K562 (cell line): ENCODE measurements around the gene PRPF6. TPM values are rescaled to one million over a fixed set of nuclear protein-coding genes. Genes with fewer than 3 reads are reported as not detected.

Source experiments
- ATF7 ChIP-seq: fragments of 450-650 bp; IDR thresholded peaks from 2 replicates; pipeline ENCODE4 v1.7.1; 2014; ENCODE audit warnings: mild to moderate bottlenecking, moderate library complexity
- FOSL1 ChIP-seq: fragments of 200-800 bp; sonication (Bioruptor generic); conservative IDR thresholded peaks from 2 replicates; pipeline ENCODE4 v1.6.1; 2016; ENCODE audit warnings: missing genetic modification characterization, missing compliant biosample characterization
- JUND ChIP-seq, 2 experiments: IDR thresholded peaks; 2 replicates in 1 of 2; 3 replicates in 1 of 2; pipeline ENCODE4 v1.6.1; 2011; ENCODE audit warnings: borderline replicate concordance in 2 of 2, low read depth in 2 of 2, low read length in 2 of 2, improper control_type of control experiment in 1 of 2, missing biosample characterization in 1 of 2, missing genetic modification characterization in 1 of 2, missing genetic modification reagents in 1 of 2
- MYNN ChIP-seq, 2 experiments: sonication (generic); formaldehyde crosslinking in 1 of 2; IDR thresholded peaks; 2 replicates each; pipeline versions ENCODE4 v1.5.0 to v1.6.1; 2016 to 2020; ENCODE audit warnings: antibody characterized with exemption in 1 of 2, missing genetic modification reagents in 1 of 2
- POLR2G ChIP-seq: fragments of 200-400 bp; formaldehyde crosslinking; IDR thresholded peaks from 2 replicates; pipeline ENCODE4 v1.6.1; 2017; ENCODE audit warnings: low read depth, mild to moderate bottlenecking, antibody characterized with exemption, low read length, moderate library complexity
- RNF2 ChIP-seq: sonication (generic); IDR thresholded peaks from 2 replicates; pipeline ENCODE4 v1.6.1; 2016
- ZNF175 ChIP-seq: fragments of 200-800 bp; sonication (Bioruptor generic); IDR thresholded peaks from 2 replicates; pipeline ENCODE4 v1.6.1; 2016; ENCODE audit warnings: low read depth, mild to moderate bottlenecking, missing genetic modification characterization, missing compliant biosample characterization
- ZNF507 ChIP-seq: conservative IDR thresholded peaks from 2 replicates; pipeline ENCODE4 v1.6.1; 2017; ENCODE audit warnings: missing genetic modification characterization, missing compliant biosample characterization
- ZNF583 ChIP-seq: fragments of 250-450 bp; sonication (Bioruptor Pico); IDR thresholded peaks from 2 replicates; pipeline ENCODE4 v1.4.0; 2020
- polyA plus RNA-seq, 8 experiments: library from polyadenylated mRNA; depleted of rRNA in 4 of 8; stranded (reverse) in 5 of 8; unstranded in 3 of 8; fragments of >200 nt; fragmentation: Nextera tagmentation in 2 of 8; fragmentation: Illumina TruSeq in 1 of 8; extraction: Ambion mirVana in 2 of 8; extraction: Trizol in 1 of 8; gene quantifications; 2 replicates each; pipeline versions ENCODE4 v1.2.1 to v1.2.3, GENCODE V29; 2011 to 2014; ENCODE audit warnings: inconsistent platforms in 1 of 8, missing spikeins in 1 of 8
- total RNA-seq, 7 experiments: library from RNA; depleted of rRNA in 6 of 7; stranded (reverse); fragments of >200 nt in 6 of 7; fragmentation: Illumina TruSeq in 2 of 7; extraction: Trizol in 2 of 7; gene quantifications; 2 replicates each; pipeline versions ENCODE4 v1.2.1 to v1.2.3, GENCODE V29; 2011 to 2021; ENCODE audit warnings: low replicate concordance in 1 of 7
- TF ChIP-seq, protein P1 (sequence below), 2 experiments: fragments of 450-650 bp in 1 of 2; IDR thresholded peaks; 2 replicates each; pipeline ENCODE4 v1.6.1; 2011 to 2017; ENCODE audit warnings: low read depth in 2 of 2, antibody characterized with exemption in 1 of 2, borderline replicate concordance in 1 of 2, low read length in 1 of 2, mild to moderate bottlenecking in 1 of 2, mixed read lengths in 1 of 2; ENCODE audit not compliant: control insufficient read depth in 1 of 2
- TF ChIP-seq, protein P2 (sequence below): fragments of 450-650 bp; formaldehyde crosslinking; IDR thresholded peaks from 2 replicates; pipeline ENCODE4 v1.4.0; 2020; ENCODE audit warnings: mild to moderate bottlenecking, mixed read lengths
- TF ChIP-seq, protein P3 (sequence below): fragments of 250-450 bp; sonication (Bioruptor Pico); IDR thresholded peaks from 2 replicates; pipeline ENCODE4 v1.4.0; 2020; ENCODE audit warnings: mild to moderate bottlenecking, moderate library complexity, borderline replicate concordance
- TF ChIP-seq, protein P4 (sequence below): fragments of 250-450 bp; sonication (Bioruptor Pico); IDR thresholded peaks from 2 replicates; pipeline ENCODE4 v1.5.1; 2021; ENCODE audit warnings: mild to moderate bottlenecking
- TF ChIP-seq, protein P5 (sequence below): sonication (generic); formaldehyde crosslinking; IDR thresholded peaks from 2 replicates; pipeline ENCODE4 v1.9.0; 2022; ENCODE audit warnings: mild to moderate bottlenecking, missing genetic modification reagents

Gene PRPF6
- total and polyA plus RNA-seq, 9 of the 15 experiments (the other 6 are each of a cell fraction or from before 2014, with no cell fraction given), result 4.2 to 83.2 (median 59.9) TPM

DNA sequence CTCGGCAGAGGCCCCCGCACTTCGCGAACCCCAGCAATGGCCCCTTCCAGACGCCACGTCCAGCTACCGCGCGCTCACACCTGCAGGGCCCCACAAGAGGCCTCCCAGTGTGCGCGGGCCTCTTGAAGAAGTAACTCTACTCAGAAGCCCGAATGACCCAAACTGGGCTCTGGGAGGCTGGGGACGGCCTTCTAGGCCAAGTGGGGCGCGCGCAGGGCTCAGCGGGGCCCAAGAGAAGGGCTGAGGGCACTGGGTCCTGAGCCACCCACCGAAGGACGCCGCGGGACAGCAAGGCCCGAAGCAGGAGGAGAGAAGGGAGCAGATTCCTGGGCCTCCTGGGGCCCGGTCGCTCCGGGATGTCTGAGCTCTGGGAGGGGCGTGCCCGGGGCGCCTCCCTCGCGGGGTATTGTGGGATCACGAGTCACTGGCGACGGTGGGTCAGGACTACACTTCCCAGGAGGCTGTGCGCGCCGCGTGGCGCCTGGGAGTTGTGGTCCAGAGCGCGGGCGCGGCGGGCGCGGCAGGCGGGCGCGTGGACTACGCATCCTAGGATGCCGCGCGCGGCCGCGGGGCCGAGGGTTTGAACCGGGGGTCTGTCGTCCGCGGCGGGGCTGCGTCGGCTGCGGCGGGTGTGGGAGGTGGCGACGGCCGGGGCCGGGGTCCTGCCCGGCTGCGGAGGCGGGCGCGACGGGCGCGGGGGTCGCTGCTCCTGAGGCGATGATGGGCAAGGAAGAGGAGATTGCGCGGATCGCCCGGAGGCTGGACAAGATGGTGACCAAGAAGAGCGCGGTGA is 81.9 kb downstream of the PRPF6 start, which contains the start of gene TCEA2 (continued):
- TF ChIP-seq, protein P1, sequence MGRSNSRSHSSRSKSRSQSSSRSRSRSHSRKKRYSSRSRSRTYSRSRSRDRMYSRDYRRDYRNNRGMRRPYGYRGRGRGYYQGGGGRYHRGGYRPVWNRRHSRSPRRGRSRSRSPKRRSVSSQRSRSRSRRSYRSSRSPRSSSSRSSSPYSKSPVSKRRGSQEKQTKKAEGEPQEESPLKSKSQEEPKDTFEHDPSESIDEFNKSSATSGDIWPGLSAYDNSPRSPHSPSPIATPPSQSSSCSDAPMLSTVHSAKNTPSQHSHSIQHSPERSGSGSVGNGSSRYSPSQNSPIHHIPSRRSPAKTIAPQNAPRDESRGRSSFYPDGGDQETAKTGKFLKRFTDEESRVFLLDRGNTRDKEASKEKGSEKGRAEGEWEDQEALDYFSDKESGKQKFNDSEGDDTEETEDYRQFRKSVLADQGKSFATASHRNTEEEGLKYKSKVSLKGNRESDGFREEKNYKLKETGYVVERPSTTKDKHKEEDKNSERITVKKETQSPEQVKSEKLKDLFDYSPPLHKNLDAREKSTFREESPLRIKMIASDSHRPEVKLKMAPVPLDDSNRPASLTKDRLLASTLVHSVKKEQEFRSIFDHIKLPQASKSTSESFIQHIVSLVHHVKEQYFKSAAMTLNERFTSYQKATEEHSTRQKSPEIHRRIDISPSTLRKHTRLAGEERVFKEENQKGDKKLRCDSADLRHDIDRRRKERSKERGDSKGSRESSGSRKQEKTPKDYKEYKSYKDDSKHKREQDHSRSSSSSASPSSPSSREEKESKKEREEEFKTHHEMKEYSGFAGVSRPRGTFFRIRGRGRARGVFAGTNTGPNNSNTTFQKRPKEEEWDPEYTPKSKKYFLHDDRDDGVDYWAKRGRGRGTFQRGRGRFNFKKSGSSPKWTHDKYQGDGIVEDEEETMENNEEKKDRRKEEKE (IDR thresholded peaks at IDR 0.05; ENCODE audit: borderline replicate concordance in 1 of 2, control insufficient read depth in 1 of 2, low read depth in 2 of 2, low read length in 1 of 2), result 0 out of 4 replicates have a peak, but pooled peaks of 1 of the 2 experiments have one; percentile 80
- peak; percentile 62; the same call in 1 of the 2 replicates for TF ChIP-seq ATF7
- TF ChIP-seq ZNF175, result peak; percentile 94
- TF ChIP-seq ZNF507 (tag), result no peak
- TF ChIP-seq MYNN (IDR thresholded peaks at IDR 0.05), result 0 out of 2 replicates have a peak, but pooled peaks have one; percentile 22
- no peak for TF ChIP-seq MYNN (CRISPR knock-in tag; IDR thresholded peaks at IDR 0.05)
- peak; percentile 96 for TF ChIP-seq ZNF583 (CRISPR knock-in tag)
- peak; percentile 86 for TF ChIP-seq POLR2G
- TF ChIP-seq, protein P2, sequence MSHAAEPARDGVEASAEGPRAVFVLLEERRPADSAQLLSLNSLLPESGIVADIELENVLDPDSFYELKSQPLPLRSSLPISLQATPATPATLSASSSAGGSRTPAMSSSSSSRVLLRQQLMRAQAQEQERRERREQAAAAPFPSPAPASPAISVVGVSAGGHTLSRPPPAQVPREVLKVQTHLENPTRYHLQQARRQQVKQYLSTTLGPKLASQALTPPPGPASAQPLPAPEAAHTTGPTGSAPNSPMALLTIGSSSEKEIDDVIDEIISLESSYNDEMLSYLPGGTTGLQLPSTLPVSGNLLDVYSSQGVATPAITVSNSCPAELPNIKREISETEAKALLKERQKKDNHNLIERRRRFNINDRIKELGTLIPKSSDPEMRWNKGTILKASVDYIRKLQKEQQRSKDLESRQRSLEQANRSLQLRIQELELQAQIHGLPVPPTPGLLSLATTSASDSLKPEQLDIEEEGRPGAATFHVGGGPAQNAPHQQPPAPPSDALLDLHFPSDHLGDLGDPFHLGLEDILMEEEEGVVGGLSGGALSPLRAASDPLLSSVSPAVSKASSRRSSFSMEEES, result peak; percentile 80
- TF ChIP-seq, protein P3, sequence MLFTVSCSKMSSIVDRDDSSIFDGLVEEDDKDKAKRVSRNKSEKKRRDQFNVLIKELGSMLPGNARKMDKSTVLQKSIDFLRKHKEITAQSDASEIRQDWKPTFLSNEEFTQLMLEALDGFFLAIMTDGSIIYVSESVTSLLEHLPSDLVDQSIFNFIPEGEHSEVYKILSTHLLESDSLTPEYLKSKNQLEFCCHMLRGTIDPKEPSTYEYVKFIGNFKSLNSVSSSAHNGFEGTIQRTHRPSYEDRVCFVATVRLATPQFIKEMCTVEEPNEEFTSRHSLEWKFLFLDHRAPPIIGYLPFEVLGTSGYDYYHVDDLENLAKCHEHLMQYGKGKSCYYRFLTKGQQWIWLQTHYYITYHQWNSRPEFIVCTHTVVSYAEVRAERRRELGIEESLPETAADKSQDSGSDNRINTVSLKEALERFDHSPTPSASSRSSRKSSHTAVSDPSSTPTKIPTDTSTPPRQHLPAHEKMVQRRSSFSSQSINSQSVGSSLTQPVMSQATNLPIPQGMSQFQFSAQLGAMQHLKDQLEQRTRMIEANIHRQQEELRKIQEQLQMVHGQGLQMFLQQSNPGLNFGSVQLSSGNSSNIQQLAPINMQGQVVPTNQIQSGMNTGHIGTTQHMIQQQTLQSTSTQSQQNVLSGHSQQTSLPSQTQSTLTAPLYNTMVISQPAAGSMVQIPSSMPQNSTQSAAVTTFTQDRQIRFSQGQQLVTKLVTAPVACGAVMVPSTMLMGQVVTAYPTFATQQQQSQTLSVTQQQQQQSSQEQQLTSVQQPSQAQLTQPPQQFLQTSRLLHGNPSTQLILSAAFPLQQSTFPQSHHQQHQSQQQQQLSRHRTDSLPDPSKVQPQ (CRISPR knock-in tag), result peak; percentile 34; the same call in 1 of the 2 replicates
- 0 out of 2 replicates have a peak, but pooled peaks have one; percentile 18 for TF ChIP-seq FOSL1
- TF ChIP-seq, protein P4, sequence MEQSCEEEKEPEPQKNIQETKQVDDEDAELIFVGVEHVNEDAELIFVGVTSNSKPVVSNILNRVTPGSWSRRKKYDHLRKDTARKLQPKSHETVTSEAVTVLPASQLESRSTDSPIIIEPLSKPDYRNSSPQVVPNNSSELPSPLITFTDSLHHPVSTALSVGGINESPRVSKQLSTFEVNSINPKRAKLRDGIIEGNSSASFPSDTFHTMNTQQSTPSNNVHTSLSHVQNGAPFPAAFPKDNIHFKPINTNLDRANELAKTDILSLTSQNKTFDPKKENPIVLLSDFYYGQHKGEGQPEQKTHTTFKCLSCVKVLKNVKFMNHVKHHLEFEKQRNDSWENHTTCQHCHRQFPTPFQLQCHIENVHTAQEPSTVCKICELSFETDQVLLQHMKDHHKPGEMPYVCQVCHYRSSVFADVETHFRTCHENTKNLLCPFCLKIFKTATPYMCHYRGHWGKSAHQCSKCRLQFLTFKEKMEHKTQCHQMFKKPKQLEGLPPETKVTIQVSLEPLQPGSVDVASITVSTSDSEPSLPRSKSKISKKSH, result no peak
- TF ChIP-seq, protein P5, sequence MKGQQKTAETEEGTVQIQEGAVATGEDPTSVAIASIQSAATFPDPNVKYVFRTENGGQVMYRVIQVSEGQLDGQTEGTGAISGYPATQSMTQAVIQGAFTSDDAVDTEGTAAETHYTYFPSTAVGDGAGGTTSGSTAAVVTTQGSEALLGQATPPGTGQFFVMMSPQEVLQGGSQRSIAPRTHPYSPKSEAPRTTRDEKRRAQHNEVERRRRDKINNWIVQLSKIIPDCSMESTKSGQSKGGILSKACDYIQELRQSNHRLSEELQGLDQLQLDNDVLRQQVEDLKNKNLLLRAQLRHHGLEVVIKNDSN (CRISPR knock-in tag), result peak; percentile 66
- peak; percentile 83 for TF ChIP-seq RNF2
- peak; percentile 65; the same call in 1 of the 2 replicates for TF ChIP-seq JUND (IDR thresholded peaks at IDR 0.05; ENCODE audit: borderline replicate concordance, low read depth, low read length)
- TF ChIP-seq JUND (tag; IDR thresholded peaks at IDR 0.05; ENCODE audit: borderline replicate concordance, low read depth, low read length), result no peak; the same call in 2 of the 3 replicates
